WERI-Rb-1 (cell line): ENCODE results near the gene SOCS3.

Source experiments
- DNase-seq: peaks from one replicate; pipeline ENCODE4 v3.0.0-alpha.2; 2020
- H3K27ac ChIP-seq: fragments of 250-450 bp; sonication (Bioruptor Pico); 2 replicates; pipeline ENCODE4 v1.5.1; 2020; ENCODE audit warnings: mild to moderate bottlenecking, moderate library complexity
- H3K27me3 ChIP-seq: fragments of 250-450 bp; sonication (Bioruptor Pico); 2 replicates; pipeline ENCODE4 v1.5.1; 2021; ENCODE audit warnings: mild to moderate bottlenecking, low read depth, moderate library complexity; ENCODE audit not compliant: insufficient read depth, severe bottlenecking
- H3K36me3 ChIP-seq: fragments of 250-450 bp; sonication (Bioruptor Pico); 2 replicates; pipeline ENCODE4 v1.5.1; 2020; ENCODE audit warnings: mild to moderate bottlenecking, moderate library complexity
- H3K4me3 ChIP-seq: 2 replicates; pipeline ENCODE4 v1.5.1; 2011; ENCODE audit warnings: low read depth, mild to moderate bottlenecking, control low read depth, low read length
- H3K9me3 ChIP-seq: fragments of 250-450 bp; sonication (Bioruptor Pico); 2 replicates; pipeline ENCODE4 v1.5.1; 2021; ENCODE audit warnings: mild to moderate bottlenecking, moderate library complexity; ENCODE audit not compliant: severe bottlenecking
- CTCF ChIP-seq: IDR thresholded peaks from 2 replicates; pipeline ENCODE4 v1.5.1; 2011; ENCODE audit warnings: low read depth, mild to moderate bottlenecking, control low read depth, inconsistent platforms, low read length

The SOCS3 gene

GRCh38 chr17:78317794-78318400, 42.0 kb downstream of the SOCS3 start:
- peak; percentile 20; the same call in 1 of the 2 replicates for TF ChIP-seq CTCF
- DNase-seq, result no peak
- no peaks in the 10 kb centered on the region for H3K27me3 ChIP-seq
- H3K9me3 ChIP-seq, result no peaks in the 10 kb centered on the region
- H3K4me3 ChIP-seq, result no peak overlapping the region
- H3K36me3 ChIP-seq, result no peaks in the 10 kb centered on the region
- H3K27ac ChIP-seq, result no peak overlapping the region

GRCh38 chr17:78316867-78317789, 42.7 kb downstream of the SOCS3 start:
- no peak overlapping the region for H3K4me3 ChIP-seq
- DNase-seq, result peak; percentile 68
- no peaks in the 10 kb centered on the region for H3K27me3 ChIP-seq
- peak overlapping the region; percentile 9 for H3K27ac ChIP-seq
- H3K36me3 ChIP-seq, result no peaks in the 10 kb centered on the region
- TF ChIP-seq CTCF, result no peak
- H3K9me3 ChIP-seq, result no peaks in the 10 kb centered on the region

- H3K27ac ChIP-seq, result peak overlapping the region; percentile 9
- H3K9me3 ChIP-seq, result no peaks in the 10 kb centered on the region
- no peak for TF ChIP-seq CTCF
- no peaks in the 10 kb centered on the region for H3K27me3 ChIP-seq
- no peaks in the 10 kb centered on the region for H3K36me3 ChIP-seq
- H3K4me3 ChIP-seq, result no peak overlapping the region
- DNase-seq, result no peak
Observed at GRCh38 chr17:78316115-78316866, 43.6 kb downstream of the SOCS3 start.

- DNase-seq, result no peak
- Histone ChIP-seq H3K9me3 (no peaks in the 10 kb centered on the region), H3K36me3 (no peaks in the 10 kb centered on the region), H3K27me3 (no peaks in the 10 kb centered on the region), H3K27ac (no peak overlapping the region; the same call in 1 of the 2 replicates), H3K4me3 (no peak overlapping the region)
- peak; percentile 14; the same call in 1 of the 2 replicates for TF ChIP-seq CTCF
Observed at GRCh38 chr17:78315355-78316114, 44.3 kb downstream of the SOCS3 start.

GRCh38 chr17:78314683-78315354, 45.1 kb downstream of the SOCS3 start:
- H3K36me3 ChIP-seq, result no peaks in the 10 kb centered on the region
- H3K4me3 ChIP-seq, result no peak overlapping the region
- no peak for TF ChIP-seq CTCF
- no peak overlapping the region for H3K27ac ChIP-seq
- DNase-seq, result no peak
- no peaks in the 10 kb centered on the region for H3K27me3 ChIP-seq
- no peaks in the 10 kb centered on the region for H3K9me3 ChIP-seq
